Activated naive CD8-positive, alpha-beta T cell treated with anti-CD3 and anti-CD28 coated beads for 36 hours (primary cell): ENCODE measurements around the gene HES6. TPM values are rescaled to one million over a fixed set of nuclear protein-coding genes. Genes with fewer than 3 reads are reported as not detected.

Experiments
- DNase-seq: peaks from one replicate; pipeline ENCODE4 v3.0.0; 2021
- H3K27ac Mint-ChIP-seq: one replicate; pipeline ENCODE4 v1.8.0; 2022; ENCODE audit warnings: mild to moderate bottlenecking, moderate library complexity, mixed read lengths
- H3K27me3 Mint-ChIP-seq: one replicate; pipeline ENCODE4 v1.8.0; 2022; ENCODE audit warnings: mild to moderate bottlenecking, mixed read lengths
- H3K36me3 Mint-ChIP-seq: one replicate; pipeline ENCODE4 v1.8.0; 2021; ENCODE audit warnings: mild to moderate bottlenecking, mixed read lengths
- H3K4me1 Mint-ChIP-seq: one replicate; pipeline ENCODE4 v1.8.0; 2021; ENCODE audit warnings: mixed read lengths
- H3K4me3 Mint-ChIP-seq: one replicate; pipeline ENCODE4 v1.8.0; 2022; ENCODE audit warnings: mild to moderate bottlenecking, moderate library complexity, mixed read lengths
- H3K9me3 Mint-ChIP-seq: one replicate; pipeline ENCODE4 v1.8.0; 2022; ENCODE audit warnings: mixed read lengths
- total RNA-seq, 2 experiments: library from RNA; stranded (reverse); gene quantifications; one replicate each; pipeline ENCODE4 v1.2.3, GENCODE V29; 2021

Gene HES6
- total RNA-seq, 2 experiments from 2014 or later = 3.5 to 4.0 TPM

- Mint-ChIP-seq H3K9me3 (no peaks in the 10 kb centered on the region), H3K36me3 (no peaks in the 10 kb centered on the region), H3K4me3 (no peak overlapping the region), H3K27me3 (peaks cover 44% of the 10 kb centered on the region), H3K4me1 (peaks cover 6% of the 10 kb centered on the region), H3K27ac (no peak overlapping the region)
- no peak for DNase-seq
Measured at GRCh38 chr2:238237431-238238135, 2.3 kb downstream of the HES6 start.

GRCh38 chr2:238236571-238236970 is 3.3 kb downstream of the HES6 start:
- DNase-seq = no peak
- Mint-ChIP-seq H3K9me3 (no peaks in the 10 kb centered on the region), H3K27me3 (peaks cover 42% of the 10 kb centered on the region), H3K36me3 (no peaks in the 10 kb centered on the region), H3K4me1 (peaks cover 8% of the 10 kb centered on the region), H3K27ac (no peak overlapping the region), H3K4me3 (no peak overlapping the region)

- Mint-ChIP-seq H3K27ac (no peak overlapping the region), H3K4me1 (peaks cover 8% of the 10 kb centered on the region), H3K27me3 (peaks cover 38% of the 10 kb centered on the region), H3K36me3 (no peaks in the 10 kb centered on the region), H3K9me3 (no peaks in the 10 kb centered on the region), H3K4me3 (no peak overlapping the region)
- DNase-seq = no peak
Measured at GRCh38 chr2:238235856-238236255, 4.0 kb downstream of the HES6 start.

GRCh38 chr2:238235331-238235732 is 4.5 kb downstream of the HES6 start:
- H3K9me3 Mint-ChIP-seq = no peaks in the 10 kb centered on the region
- no peak for DNase-seq
- no peak overlapping the region for H3K27ac Mint-ChIP-seq
- peaks cover 4% of the 10 kb centered on the region for H3K36me3 Mint-ChIP-seq
- H3K27me3 Mint-ChIP-seq = peaks cover 38% of the 10 kb centered on the region
- peaks cover 12% of the 10 kb centered on the region for H3K4me1 Mint-ChIP-seq
- no peak overlapping the region for H3K4me3 Mint-ChIP-seq

GRCh38 chr2:238233625-238234024 is 6.2 kb downstream of the HES6 start:
- Mint-ChIP-seq H3K27me3 (peaks cover 37% of the 10 kb centered on the region), H3K9me3 (no peaks in the 10 kb centered on the region), H3K27ac (no peak overlapping the region), H3K4me1 (peaks cover 15% of the 10 kb centered on the region), H3K4me3 (no peak overlapping the region), H3K36me3 (peaks cover 6% of the 10 kb centered on the region)
- no peak for DNase-seq

GRCh38 chr2:238231809-238232208 is 8.0 kb downstream of the HES6 start:
- peaks cover 15% of the 10 kb centered on the region for H3K4me1 Mint-ChIP-seq
- DNase-seq = no peak
- peak overlapping the region; percentile 82 for H3K4me3 Mint-ChIP-seq
- peaks cover 21% of the 10 kb centered on the region for H3K27me3 Mint-ChIP-seq
- no peaks in the 10 kb centered on the region for H3K9me3 Mint-ChIP-seq
- H3K27ac Mint-ChIP-seq = no peak overlapping the region
- H3K36me3 Mint-ChIP-seq = peaks cover 10% of the 10 kb centered on the region

- peaks cover 12% of the 10 kb centered on the region for H3K36me3 Mint-ChIP-seq
- H3K9me3 Mint-ChIP-seq = no peaks in the 10 kb centered on the region
- peak overlapping the region; percentile 70 for H3K27ac Mint-ChIP-seq
- H3K4me3 Mint-ChIP-seq = peak overlapping the region; percentile 82
- H3K4me1 Mint-ChIP-seq = peaks cover 15% of the 10 kb centered on the region
- H3K27me3 Mint-ChIP-seq = peaks cover 20% of the 10 kb centered on the region
- peak; percentile 76 for DNase-seq
Measured at GRCh38 chr2:238231251-238231793, 8.5 kb downstream of the HES6 start.

GRCh38 chr2:238230699-238231098 is 9.1 kb downstream of the HES6 start:
- Mint-ChIP-seq H3K4me1 (peaks cover 15% of the 10 kb centered on the region), H3K27ac (no peak overlapping the region), H3K36me3 (peaks cover 12% of the 10 kb centered on the region), H3K27me3 (peaks cover 14% of the 10 kb centered on the region), H3K9me3 (no peaks in the 10 kb centered on the region), H3K4me3 (peak overlapping the region; percentile 82)
- DNase-seq = no peak

GRCh38 chr2:238228700-238229099 is 11.1 kb downstream of the HES6 start:
- peaks cover 12% of the 10 kb centered on the region for H3K36me3 Mint-ChIP-seq
- peaks cover 3% of the 10 kb centered on the region for H3K27me3 Mint-ChIP-seq
- no peak overlapping the region for H3K27ac Mint-ChIP-seq
- DNase-seq = no peak
- no peaks in the 10 kb centered on the region for H3K9me3 Mint-ChIP-seq
- no peak overlapping the region for H3K4me3 Mint-ChIP-seq
- H3K4me1 Mint-ChIP-seq = peaks cover 11% of the 10 kb centered on the region

- no peak for DNase-seq
- Mint-ChIP-seq H3K27me3 (peaks cover 3% of the 10 kb centered on the region), H3K27ac (no peak overlapping the region), H3K4me3 (no peak overlapping the region), H3K36me3 (peaks cover 12% of the 10 kb centered on the region), H3K9me3 (no peaks in the 10 kb centered on the region), H3K4me1 (peaks cover 11% of the 10 kb centered on the region)
Measured at GRCh38 chr2:238227587-238228032, 12.2 kb downstream of the HES6 start.

- Mint-ChIP-seq H3K27ac (no peak overlapping the region), H3K9me3 (no peaks in the 10 kb centered on the region), H3K27me3 (peaks cover 3% of the 10 kb centered on the region), H3K4me1 (peaks cover 11% of the 10 kb centered on the region), H3K36me3 (peaks cover 12% of the 10 kb centered on the region), H3K4me3 (no peak overlapping the region)
- no peak for DNase-seq
Measured at GRCh38 chr2:238226698-238227586, 12.9 kb downstream of the HES6 start.

GRCh38 chr2:238225911-238226697 is 13.7 kb downstream of the HES6 start:
- no peak overlapping the region for H3K27ac Mint-ChIP-seq

GRCh38 chr2:238225121-238225520 is 14.7 kb downstream of the HES6 start:
- no peak for DNase-seq
- Mint-ChIP-seq H3K27me3 (no peaks in the 10 kb centered on the region), H3K4me1 (peaks cover 3% of the 10 kb centered on the region), H3K27ac (no peak overlapping the region), H3K36me3 (peaks cover 6% of the 10 kb centered on the region), H3K4me3 (no peak overlapping the region), H3K9me3 (no peaks in the 10 kb centered on the region)

More at GRCh38 chr2:238225911-238226697, 13.7 kb downstream of the HES6 start:
- H3K4me1 Mint-ChIP-seq = peaks cover 9% of the 10 kb centered on the region
- H3K27me3 Mint-ChIP-seq = no peaks in the 10 kb centered on the region
- peaks cover 12% of the 10 kb centered on the region for H3K36me3 Mint-ChIP-seq
- no peak overlapping the region for H3K4me3 Mint-ChIP-seq
- H3K9me3 Mint-ChIP-seq = no peaks in the 10 kb centered on the region
- DNase-seq = no peak

GRCh38 chr2:238224356-238225035 is 15.3 kb downstream of the HES6 start:
- Mint-ChIP-seq H3K36me3 (peaks cover 5% of the 10 kb centered on the region), H3K4me1 (no peaks in the 10 kb centered on the region), H3K27ac (no peak overlapping the region), H3K4me3 (no peak overlapping the region), H3K27me3 (no peaks in the 10 kb centered on the region), H3K9me3 (no peaks in the 10 kb centered on the region)
- no peak for DNase-seq
